ENCODE data around the gene ARTN. TPM values are rescaled to one million over a fixed set of nuclear protein-coding genes. Genes with fewer than 3 reads are reported as not detected.

ARTN gene
- total RNA-seq, 5 donors from 2014 or later (not counting 1 experiment from before 2014, with no cell fraction given): 0.35 to 1.5 (median 0.51) TPM; not detected in 1

GRCh38 chr1:43984855-43985254, 51.3 kb downstream of the ARTN start:
- Mint-ChIP-seq H3K36me3 (no peaks in the 10 kb centered on the region), H3K4me1 (peaks cover 0 to 9% (median 6%) of the 10 kb centered on the region in 3 donors), H3K27ac (no peak overlapping the region), H3K9me3 (no peaks in the 10 kb centered on the region), H3K4me3 (no peak overlapping the region), H3K27me3 (peaks cover 0 to 5% of the 10 kb centered on the region in 2 donors)
- ChIA-PET POLR2A (no interaction called here), CTCF (no interaction called here)
- Histone ChIP-seq H3K4me1 (ENCODE audit: control insufficient read depth in 1 of 2, extremely low read depth in 1 of 2, insufficient read depth in 2 of 2, low read length in 2 of 2) (peaks cover 0 to 6% of the 10 kb centered on the region in 2 experiments), H3K27ac (ENCODE audit: low read length) (no peak overlapping the region), H3K27me3 (replicated peaks in 1 of 2; ENCODE audit: control insufficient read depth in 2 of 2, extremely low read depth in 1 of 2, insufficient read depth in 2 of 2, low read length in 1 of 2) (peaks cover 0 to 15% of the 10 kb centered on the region in 2 experiments), H3K4me3 (ENCODE audit: control insufficient read depth in 1 of 2, extremely low read depth in 1 of 2, low read length in 1 of 2) (no peak overlapping the region), H3K9me3 (no peaks in the 10 kb centered on the region), H3K36me3 (ENCODE audit: control insufficient read depth in 2 of 2, extremely low read depth in 1 of 2, insufficient read depth in 1 of 2, low read length in 1 of 2) (no peaks in the 10 kb centered on the region)
- ATAC-seq (replicated peaks in 1 of 4) (no peak), DNase-seq (no peak)
- 91% methylated on average over 15 of the region's 16 CpGs for WGBS (ENCODE audit: insufficient coverage)

GRCh38 chr1:43985984-43986595, 52.5 kb downstream of the ARTN start:
- 100% methylated on average over 1 of the region's 4 CpGs for WGBS (ENCODE audit: insufficient coverage)
- Histone ChIP-seq H3K27me3 (replicated peaks in 1 of 2; ENCODE audit: control insufficient read depth in 2 of 2, extremely low read depth in 1 of 2, insufficient read depth in 2 of 2, low read length in 1 of 2) (peaks cover 0 to 3% of the 10 kb centered on the region in 2 experiments), H3K27ac (ENCODE audit: low read length) (no peak overlapping the region), H3K9me3 (no peaks in the 10 kb centered on the region), H3K36me3 (ENCODE audit: control insufficient read depth in 2 of 2, extremely low read depth in 1 of 2, insufficient read depth in 1 of 2, low read length in 1 of 2) (no peaks in the 10 kb centered on the region), H3K4me1 (ENCODE audit: control insufficient read depth in 1 of 2, extremely low read depth in 1 of 2, insufficient read depth in 2 of 2, low read length in 2 of 2) (peaks cover 0 to 6% of the 10 kb centered on the region in 2 experiments), H3K4me3 (ENCODE audit: control insufficient read depth in 1 of 2, extremely low read depth in 1 of 2, low read length in 1 of 2) (no peak overlapping the region)
- no peak for ATAC-seq (replicated peaks in 1 of 4)
- no peak for DNase-seq
- H3K4me1 Mint-ChIP-seq: peaks cover 0 to 3% (median 1%) of the 10 kb centered on the region in 3 donors
- no peak overlapping the region for H3K27ac Mint-ChIP-seq
- no peak overlapping the region for H3K4me3 Mint-ChIP-seq
- no peaks in the 10 kb centered on the region for H3K36me3 Mint-ChIP-seq
- CTCF ChIA-PET: no interaction called here
- no peaks in the 10 kb centered on the region for H3K27me3 Mint-ChIP-seq
- no peaks in the 10 kb centered on the region for H3K9me3 Mint-ChIP-seq
- POLR2A ChIA-PET: no interaction called here

- H3K4me1 ChIP-seq (ENCODE audit: control insufficient read depth in 1 of 2, extremely low read depth in 1 of 2, insufficient read depth in 2 of 2, low read length in 2 of 2): peaks cover 0 to 9% of the 10 kb centered on the region in 2 experiments
- WGBS (ENCODE audit: insufficient coverage): 90% methylated on average over 6 of the region's 6 CpGs
- no peaks in the 10 kb centered on the region for H3K9me3 Mint-ChIP-seq
- H3K9me3 ChIP-seq: no peaks in the 10 kb centered on the region
- no peak overlapping the region for H3K4me3 Mint-ChIP-seq
- no peaks in the 10 kb centered on the region for H3K27me3 Mint-ChIP-seq
- no peak overlapping the region for H3K4me3 ChIP-seq (ENCODE audit: control insufficient read depth in 1 of 2, extremely low read depth in 1 of 2, low read length in 1 of 2)
- no peak overlapping the region for H3K27ac ChIP-seq (ENCODE audit: low read length)
- H3K36me3 Mint-ChIP-seq: no peaks in the 10 kb centered on the region
- ATAC-seq (replicated peaks in 1 of 4) (no peak), DNase-seq (no peak)
- H3K4me1 Mint-ChIP-seq: peaks cover 0 to 5% (median 2%) of the 10 kb centered on the region in 3 donors
- ChIA-PET POLR2A (no interaction called here), CTCF (no interaction called here)
- no peaks in the 10 kb centered on the region for H3K36me3 ChIP-seq (ENCODE audit: control insufficient read depth in 2 of 2, extremely low read depth in 1 of 2, insufficient read depth in 1 of 2, low read length in 1 of 2)
- no peak overlapping the region for H3K27ac Mint-ChIP-seq
- H3K27me3 ChIP-seq (replicated peaks in 1 of 2; ENCODE audit: control insufficient read depth in 2 of 2, extremely low read depth in 1 of 2, insufficient read depth in 2 of 2, low read length in 1 of 2): no peaks in the 10 kb centered on the region
Observed at GRCh38 chr1:43986712-43987111, 53.1 kb downstream of the ARTN start.

Other genes with a start within 250 kb of the ARTN start
- 10 to 100 TPM; 21.9 to 29.8 (median 24.4) TPM for gene ST3GAL3, start 226.3 kb upstream of the ARTN start, total RNA-seq
- gene IPO13, start 13.1 kb downstream of the ARTN start, total RNA-seq: 10 to 100 TPM; 15.3 to 24.3 (median 22.1) TPM
- gene DPH2, start 36.2 kb downstream of the ARTN start, total RNA-seq: 10 to 100 TPM; 22.1 to 46.6 (median 41.8) TPM
- gene ATP6V0B, start 41.2 kb downstream of the ARTN start, total RNA-seq: 10 to 100 TPM; 57.5 to 88.6 (median 69.5) TPM
- gene B4GALT2, start 45.4 kb downstream of the ARTN start, total RNA-seq: 1 to 10 TPM; 1.2 to 5.3 (median 3.1) TPM
- gene CCDC24, start 57.8 kb downstream of the ARTN start, total RNA-seq: 1 to 10 TPM in 3 of 5 donors, under 1 TPM in 2; 0.50 to 4.3 (median 1.7) TPM
- 1 to 10 TPM in 4 of 5 donors, not detected in 1; 1.4 to 8.2 (median 6.3) TPM for gene SLC6A9, start 97.7 kb downstream of the ARTN start, total RNA-seq
- not detected for gene KLF17, start 185.0 kb downstream of the ARTN start, total RNA-seq
- gene KLF18, start 207.8 kb downstream of the ARTN start, total RNA-seq: not detected

Measured in T-cell (primary cell).